ENCODE data around the gene LPP. TPM values are rescaled to one million over a fixed set of nuclear protein-coding genes. Genes with fewer than 3 reads are reported as not detected.

Gene LPP
- total and polyA plus RNA-seq, 5 donors: 14.5 to 205 (median 159) TPM

- no peak for DNase-seq
- H3K27me3 ChIP-seq (ENCODE audit: control insufficient read depth, insufficient read depth): no peaks in the 10 kb centered on the region
- H3K9me3 ChIP-seq (ENCODE audit: control insufficient read depth, low read length): no peaks in the 10 kb centered on the region
- no peak overlapping the region for H3K4me3 ChIP-seq (ENCODE audit: low read length)
- intact Hi-C loops (cut with DNase I): no loop called here
- H3K27ac ChIP-seq (ENCODE audit: low read length): no peak overlapping the region
- ATAC-seq: no peak
- no peaks in the 10 kb centered on the region for H3K4me1 ChIP-seq (ENCODE audit: control insufficient read depth, insufficient read depth, low read length)
- WGBS: 76% methylated on average over 2 of the region's 2 CpGs
Measured at GRCh38 chr3:188667926-188668325, 514.0 kb downstream of the LPP start.

DNA sequence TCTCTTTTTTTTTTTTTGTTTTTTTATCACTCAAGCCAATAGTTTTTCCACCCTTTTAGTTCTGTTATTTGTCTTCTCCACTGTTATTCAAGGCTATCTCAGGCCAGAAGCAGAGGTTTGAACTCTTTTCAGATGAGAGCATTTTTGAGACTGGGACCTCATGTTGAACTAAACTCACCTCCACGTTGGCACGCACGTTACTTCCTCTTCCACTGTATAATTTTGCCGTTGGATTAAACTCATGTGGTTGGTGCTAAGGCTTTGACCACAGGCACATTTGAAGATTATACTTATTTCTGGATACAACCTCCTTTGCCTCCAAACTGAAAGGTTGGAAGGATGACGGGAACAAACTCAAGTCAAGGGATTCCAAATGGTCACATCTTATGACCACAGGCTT is 516.5 kb downstream of the LPP start:
- WGBS: 91% methylated on average over 5 of the region's 5 CpGs
- intact Hi-C loops (cut with DNase I): loop anchor here in 1 of 4 donors (5.0 kb wide), 1 partner anchor 107 kb away; no protein-coding TSS in a partner anchor
- Histone ChIP-seq H3K27me3 (ENCODE audit: control insufficient read depth, insufficient read depth) (no peaks in the 10 kb centered on the region), H3K27ac (ENCODE audit: low read length) (no peak overlapping the region), H3K4me3 (ENCODE audit: low read length) (no peak overlapping the region), H3K9me3 (ENCODE audit: control insufficient read depth, low read length) (no peaks in the 10 kb centered on the region), H3K4me1 (ENCODE audit: control insufficient read depth, insufficient read depth, low read length) (no peaks in the 10 kb centered on the region)
- no peak for DNase-seq
- ATAC-seq: no peak

GRCh38 chr3:188671971-188672370 is 518.0 kb downstream of the LPP start:
- intact Hi-C loops (cut with DNase I): loop anchor here in 1 of 4 donors (5.0 kb wide), 1 partner anchor 105 kb away; no protein-coding TSS in a partner anchor
- no peaks in the 10 kb centered on the region for H3K9me3 ChIP-seq (ENCODE audit: control insufficient read depth, low read length)

GRCh38 chr3:188672840-188673239 is 518.9 kb downstream of the LPP start:
- Histone ChIP-seq H3K4me3 (ENCODE audit: low read length) (no peak overlapping the region), H3K9me3 (ENCODE audit: control insufficient read depth, low read length) (no peaks in the 10 kb centered on the region), H3K27ac (ENCODE audit: low read length) (no peak overlapping the region), H3K4me1 (ENCODE audit: control insufficient read depth, insufficient read depth, low read length) (no peaks in the 10 kb centered on the region), H3K27me3 (ENCODE audit: control insufficient read depth, insufficient read depth) (no peaks in the 10 kb centered on the region)
- intact Hi-C loops (cut with DNase I): loop anchor here in 1 of 4 donors (5.0 kb wide), 1 partner anchor 104 kb away; no protein-coding TSS in a partner anchor
- no peak for DNase-seq
- WGBS: 73% methylated on average over 4 of the region's 4 CpGs
- no peak for ATAC-seq

More at GRCh38 chr3:188671971-188672370, 518.0 kb downstream of the LPP start:
- H3K4me3 ChIP-seq (ENCODE audit: low read length): no peak overlapping the region
- ATAC-seq: no peak
- H3K27ac ChIP-seq (ENCODE audit: low read length): no peak overlapping the region
- no peaks in the 10 kb centered on the region for H3K27me3 ChIP-seq (ENCODE audit: control insufficient read depth, insufficient read depth)
- no peak for DNase-seq
- no peaks in the 10 kb centered on the region for H3K4me1 ChIP-seq (ENCODE audit: control insufficient read depth, insufficient read depth, low read length)
- 51% methylated on average over 4 of the region's 4 CpGs for WGBS

DNA sequence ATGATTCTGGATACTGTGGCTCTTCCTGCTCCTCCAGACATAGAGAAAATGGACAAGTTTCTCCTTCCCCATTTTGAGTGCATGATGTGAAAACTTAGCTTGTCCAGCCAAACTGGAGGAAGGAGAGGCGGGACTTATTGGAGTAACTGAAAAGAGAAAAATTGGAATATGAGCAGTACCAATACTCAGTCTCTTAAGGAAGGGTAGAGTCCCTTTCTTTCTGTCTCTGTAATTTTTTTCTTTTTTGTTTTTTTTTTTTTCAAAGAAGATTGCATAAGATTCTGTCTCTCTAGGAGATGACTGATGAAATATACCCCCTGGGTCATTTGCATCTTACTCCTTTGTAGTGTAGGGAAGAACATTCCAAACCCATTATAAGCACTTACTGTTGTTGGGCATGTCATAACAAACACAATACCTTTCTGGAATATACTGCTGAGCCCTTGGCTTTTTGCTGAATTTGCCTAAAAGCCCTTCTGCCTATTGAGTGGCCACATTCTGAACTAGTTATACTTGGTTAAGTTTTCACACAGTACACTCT is 519.8 kb downstream of the LPP start:
- Histone ChIP-seq H3K4me1 (ENCODE audit: control insufficient read depth, insufficient read depth, low read length) (no peaks in the 10 kb centered on the region), H3K9me3 (ENCODE audit: control insufficient read depth, low read length) (no peaks in the 10 kb centered on the region), H3K4me3 (ENCODE audit: low read length) (no peak overlapping the region), H3K27ac (ENCODE audit: low read length) (peak overlapping the region; percentile 52), H3K27me3 (ENCODE audit: control insufficient read depth, insufficient read depth) (no peaks in the 10 kb centered on the region)
- WGBS: 94% methylated on average over 1 of the region's 1 CpG
- no peak for DNase-seq
- intact Hi-C loops (cut with DNase I): loop anchor here in 1 of 4 donors (5.0 kb wide), 1 partner anchor 104 kb away; no protein-coding TSS in a partner anchor
- ATAC-seq: peak; percentile 29 to 59

GRCh38 chr3:188674595-188674994 is 520.6 kb downstream of the LPP start:
- H3K4me1 ChIP-seq (ENCODE audit: control insufficient read depth, insufficient read depth, low read length): no peaks in the 10 kb centered on the region
- DNase-seq: no peak
- H3K27me3 ChIP-seq (ENCODE audit: control insufficient read depth, insufficient read depth): no peaks in the 10 kb centered on the region
- intact Hi-C loops (cut with DNase I): loop anchor here in 1 of 4 donors (5.0 kb wide), 1 partner anchor 103 kb away; no protein-coding TSS in a partner anchor
- no peak overlapping the region for H3K27ac ChIP-seq (ENCODE audit: low read length)
- no peak overlapping the region for H3K4me3 ChIP-seq (ENCODE audit: low read length)
- 63% methylated on average over 3 of the region's 3 CpGs for WGBS
- ATAC-seq: no peak
- no peaks in the 10 kb centered on the region for H3K9me3 ChIP-seq (ENCODE audit: control insufficient read depth, low read length)

- H3K27ac ChIP-seq (ENCODE audit: low read length): no peak overlapping the region
- H3K27me3 ChIP-seq (ENCODE audit: control insufficient read depth, insufficient read depth): no peaks in the 10 kb centered on the region
- ATAC-seq (no peak), DNase-seq (no peak)
- H3K4me3 ChIP-seq (ENCODE audit: low read length): no peak overlapping the region
- H3K4me1 ChIP-seq (ENCODE audit: control insufficient read depth, insufficient read depth, low read length): no peaks in the 10 kb centered on the region
- intact Hi-C loops (cut with DNase I): no loop called here
- WGBS: 97% methylated on average over 1 of the region's 1 CpG
- H3K9me3 ChIP-seq (ENCODE audit: control insufficient read depth, low read length): no peaks in the 10 kb centered on the region
Measured at GRCh38 chr3:188677344-188677743, 523.4 kb downstream of the LPP start.

DNA sequence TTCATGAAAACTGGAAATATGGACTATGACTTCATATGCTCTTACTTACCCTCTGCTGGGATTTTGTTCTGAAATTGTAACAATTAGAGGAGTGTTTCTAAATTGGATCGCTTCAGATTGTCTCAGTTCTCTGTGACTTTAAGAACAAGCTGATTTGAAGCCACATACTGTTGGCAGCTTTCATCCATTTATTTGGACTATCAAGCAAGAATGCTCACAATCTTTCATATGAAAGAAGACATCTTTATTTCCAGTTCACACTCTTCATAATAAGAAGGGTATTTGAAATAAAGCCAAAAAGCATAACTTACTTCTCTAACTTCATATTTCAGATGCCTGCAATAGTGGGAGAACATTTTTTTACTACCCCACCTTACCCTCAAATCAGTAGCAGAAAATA is 526.2 kb downstream of the LPP start:
- H3K9me3 ChIP-seq (ENCODE audit: control insufficient read depth, low read length): no peaks in the 10 kb centered on the region
- H3K4me1 ChIP-seq (ENCODE audit: control insufficient read depth, insufficient read depth, low read length): peaks cover 3% of the 10 kb centered on the region
- no peaks in the 10 kb centered on the region for H3K27me3 ChIP-seq (ENCODE audit: control insufficient read depth, insufficient read depth)
- no peak overlapping the region for H3K4me3 ChIP-seq (ENCODE audit: low read length)
- ATAC-seq (peak; percentile 34 to 66), DNase-seq (no peak)
- intact Hi-C loops (cut with DNase I): no loop called here
- H3K27ac ChIP-seq (ENCODE audit: low read length): no peak overlapping the region
- WGBS: 42% methylated on average over 1 of the region's 1 CpG

DNA sequence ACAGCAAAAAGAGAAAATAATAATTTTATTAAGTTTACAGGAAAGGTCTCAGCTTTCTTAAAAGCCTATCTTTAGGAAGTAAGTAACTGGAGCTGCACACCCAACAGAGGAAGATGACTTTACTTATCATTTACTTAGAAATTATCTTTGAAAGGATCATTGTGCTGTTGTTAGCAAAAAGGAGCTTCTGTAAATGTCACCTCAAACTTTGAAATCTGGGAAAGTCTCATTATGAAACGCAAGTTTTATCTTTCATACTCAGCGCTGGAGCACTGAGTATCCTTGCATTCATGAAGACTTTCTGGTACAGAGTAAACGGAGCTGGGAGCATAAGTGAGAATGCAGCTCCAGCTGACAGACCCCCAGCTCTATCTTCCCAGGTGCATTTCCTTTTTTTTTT is 526.6 kb downstream of the LPP start:
- ATAC-seq: no peak
- H3K4me1 ChIP-seq (ENCODE audit: control insufficient read depth, insufficient read depth, low read length): peaks cover 3% of the 10 kb centered on the region
- WGBS: 52% methylated on average over 3 of the region's 3 CpGs

DNA sequence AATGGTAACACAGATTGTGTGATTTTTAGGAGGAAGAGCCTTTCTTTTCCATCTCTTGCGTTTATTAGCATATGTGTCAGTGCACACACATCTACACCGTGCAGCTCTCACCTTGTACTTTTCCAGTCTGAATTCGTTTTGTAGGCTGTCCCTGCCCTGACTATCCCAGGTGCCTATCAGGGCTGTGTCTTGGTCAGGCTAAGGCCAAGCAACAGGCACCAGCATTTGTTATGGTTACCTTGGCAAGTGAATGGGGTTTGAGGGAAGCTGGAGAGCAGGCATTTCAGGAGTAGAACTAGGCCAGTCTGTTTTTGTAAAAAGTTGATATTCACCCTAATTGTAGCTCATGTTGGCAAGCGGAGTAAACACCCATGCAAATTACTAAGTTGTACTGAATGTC is 528.4 kb downstream of the LPP start:
- peaks cover 6% of the 10 kb centered on the region for H3K4me1 ChIP-seq (ENCODE audit: control insufficient read depth, insufficient read depth, low read length)
- no peaks in the 10 kb centered on the region for H3K27me3 ChIP-seq (ENCODE audit: control insufficient read depth, insufficient read depth)
- ATAC-seq (no peak), DNase-seq (no peak)
- WGBS: 79% methylated on average over 4 of the region's 4 CpGs
- no peak overlapping the region for H3K4me3 ChIP-seq (ENCODE audit: low read length)
- no peak overlapping the region for H3K27ac ChIP-seq (ENCODE audit: low read length)
- intact Hi-C loops (cut with DNase I): no loop called here
- H3K9me3 ChIP-seq (ENCODE audit: control insufficient read depth, low read length): no peaks in the 10 kb centered on the region

More for the DNA sequence above, 526.6 kb downstream of the LPP start:
- H3K4me3 ChIP-seq (ENCODE audit: low read length): no peak overlapping the region
- intact Hi-C loops (cut with DNase I): no loop called here
- no peaks in the 10 kb centered on the region for H3K9me3 ChIP-seq (ENCODE audit: control insufficient read depth, low read length)
- DNase-seq: no peak
- no peaks in the 10 kb centered on the region for H3K27me3 ChIP-seq (ENCODE audit: control insufficient read depth, insufficient read depth)
- H3K27ac ChIP-seq (ENCODE audit: low read length): no peak overlapping the region

GRCh38 chr3:188683032-188683521 is 529.1 kb downstream of the LPP start:
- intact Hi-C loops (cut with DNase I): no loop called here
- Histone ChIP-seq H3K27me3 (ENCODE audit: control insufficient read depth, insufficient read depth) (no peaks in the 10 kb centered on the region), H3K27ac (ENCODE audit: low read length) (peak overlapping the region; percentile 6), H3K4me3 (ENCODE audit: low read length) (no peak overlapping the region), H3K4me1 (ENCODE audit: control insufficient read depth, insufficient read depth, low read length) (peaks cover 6% of the 10 kb centered on the region), H3K9me3 (ENCODE audit: control insufficient read depth, low read length) (no peaks in the 10 kb centered on the region)
- WGBS: 57% methylated on average over 3 of the region's 3 CpGs
- peak; percentile 57 to 87 for ATAC-seq
- DNase-seq: peak in 1 of 3 donors; percentile 30
